ENCODE measurements around the gene ZBTB45. TPM values are rescaled to one million over a fixed set of nuclear protein-coding genes. Genes with fewer than 3 reads are reported as not detected.

Gene ZBTB45
- total and polyA plus RNA-seq, 10 of the 15 experiments (the other 5 are each of a cell fraction or from before 2014, with no cell fraction given), result 0.29 to 17.2 (median 4.2) TPM

DNA sequence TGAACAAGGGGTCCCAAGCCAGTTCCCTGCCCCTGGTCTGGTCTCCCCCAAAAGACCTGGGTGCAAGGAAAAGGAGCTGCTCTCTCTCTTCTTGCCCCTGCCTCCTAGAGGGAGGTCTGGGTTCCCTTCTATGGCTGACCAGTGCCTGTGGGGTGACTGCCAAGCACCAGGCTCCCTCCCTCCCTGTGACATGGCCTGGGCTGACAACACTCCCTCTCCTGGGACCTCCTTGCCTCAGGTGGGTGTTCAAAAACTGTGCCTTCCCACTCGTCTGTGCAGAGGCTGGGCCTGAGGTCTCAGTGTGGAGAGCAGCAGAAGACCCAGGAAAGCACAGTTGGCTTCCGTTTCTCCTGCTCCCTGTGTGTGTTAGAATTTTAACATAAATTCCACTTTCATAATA lies 38.8 kb downstream of the ZBTB45 start (continued):
- TF ChIP-seq KAT2A (conservative IDR thresholded peaks at IDR 0.05; ENCODE audit: control insufficient read depth, low read depth, low read length) (no peak), KDM1A (IDR thresholded peaks at IDR 0.05; ENCODE audit: borderline replicate concordance) (no peak), JUND (IDR thresholded peaks at IDR 0.05; ENCODE audit: low read depth, low read length) (no peak)

DNA sequence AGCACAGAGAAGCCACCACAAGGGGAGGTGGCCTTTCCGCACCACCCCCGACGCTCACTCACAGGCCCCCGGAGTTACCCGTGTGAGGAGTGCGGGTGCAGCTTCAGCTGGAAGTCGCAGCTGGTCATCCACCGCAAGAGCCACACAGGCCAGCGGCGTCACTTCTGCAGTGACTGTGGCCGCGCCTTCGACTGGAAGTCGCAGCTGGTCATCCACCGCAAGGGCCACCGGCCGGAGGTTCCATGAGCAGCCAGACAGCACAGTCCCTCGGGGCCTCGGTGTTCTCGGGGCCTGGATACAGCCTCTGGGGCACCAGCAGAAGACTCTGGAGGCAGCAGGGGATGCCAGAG lies 39.2 kb downstream of the ZBTB45 start:
- TF ChIP-seq KAT2A (conservative IDR thresholded peaks at IDR 0.05; ENCODE audit: control insufficient read depth, low read depth, low read length) (no peak), ELK1 (IDR thresholded peaks at IDR 0.05; ENCODE audit: low read depth, low read length) (no peak), MEF2A (IDR thresholded peaks at IDR 0.05; ENCODE audit: insufficient read depth, low read depth, low read length) (no peak), ZNF274 (IDR thresholded peaks at IDR 0.05; ENCODE audit: insufficient read depth, insufficient read length) (no peak), LARP7 (IDR thresholded peaks at IDR 0.05) (no peak), SMC3 (IDR thresholded peaks at IDR 0.05; ENCODE audit: borderline replicate concordance, low read length) (no peak), NFXL1 (IDR thresholded peaks at IDR 0.05; ENCODE audit: borderline replicate concordance) (no peak), NFYB (IDR thresholded peaks at IDR 0.05; ENCODE audit: insufficient read depth, low read depth, low read length) (no peak), ZSCAN29 (IDR thresholded peaks at IDR 0.05) (no peak), BRCA1 (IDR thresholded peaks at IDR 0.05; ENCODE audit: low read depth, low read length) (no peak), STAT1 (conservative IDR thresholded peaks at IDR 0.05) (no peak), FOS (IDR thresholded peaks at IDR 0.05; ENCODE audit: borderline replicate concordance, extremely low read depth, insufficient read length) (no peak), MAX (IDR thresholded peaks at IDR 0.05; ENCODE audit: low read depth, low read length) (no peak), CHD1 (IDR thresholded peaks at IDR 0.05; ENCODE audit: low read depth, low read length) (no peak), KLF5 (IDR thresholded peaks at IDR 0.05; ENCODE audit: partially characterized antibody) (no peak), CHD4 (IDR thresholded peaks at IDR 0.05) (no peak), POLR2AphosphoS5 (IDR thresholded peaks at IDR 0.05; ENCODE audit: low read length) (no peak), YY1 (IDR thresholded peaks at IDR 0.05; ENCODE audit: low read depth, low read length) (no peak)
- no peaks in the 10 kb centered on the region for H3K9me3 ChIP-seq (replicated peaks; ENCODE audit: control insufficient read depth, insufficient read depth, low read length)
- in situ Hi-C loops (cut with MboI), result no loop called here
- H3K27ac ChIP-seq (ENCODE audit: control insufficient read depth, insufficient read depth), result no peak overlapping the region
- H3K4me3 ChIP-seq, result no peak overlapping the region
- SMC1A ChIA-PET (ENCODE audit: uncharacterized antibody, unreplicated experiment), result no interaction called here
- H3K36me3 ChIP-seq (ENCODE audit: control insufficient read depth in 2 of 2, insufficient read depth in 2 of 2, low read length in 1 of 2), result no peaks in the 10 kb centered on the region; a peak in 2 of 4 replicates
- ATAC-seq (no peak), DNase-seq (ENCODE audit: low read depth, low spot score) (no peak), FAIRE-seq (no peak)
- no peak overlapping the region for H3K9ac ChIP-seq (ENCODE audit: control insufficient read depth, insufficient read depth, low read length)
- H3K4me1 ChIP-seq (ENCODE audit: control insufficient read depth, insufficient read depth, low read length), result peaks cover 12% of the 10 kb centered on the region
- no peak overlapping the region for H2AFZ ChIP-seq (ENCODE audit: control insufficient read depth, low read depth, low read length)
- no TSS peak for BruUV-seq (replicated peaks)
- intact Hi-C loops (cut with micrococcal nuclease; ENCODE audit: unreplicated experiment), result no loop called here
- no peak overlapping the region for H3K4me2 ChIP-seq (ENCODE audit: control insufficient read depth, insufficient read depth)
- CTCF ChIA-PET, result no interaction called here
- RAD21 ChIA-PET (ENCODE audit: unreplicated experiment), result no interaction called here
- H3K27me3 ChIP-seq (replicated peaks in 1 of 2; ENCODE audit: control insufficient read depth in 2 of 2, insufficient read depth in 2 of 2, low read length in 1 of 2), result no peaks in the 10 kb centered on the region
- H4K20me1 ChIP-seq (ENCODE audit: control insufficient read depth, insufficient read depth), result no peaks in the 10 kb centered on the region
- WGBS (ENCODE audit: insufficient coverage, insufficient replicate concordance, low lambda C conversion rate, missing lambda C conversion rate), result 94% methylated on average over 20 of the region's 20 CpGs
- POLR2A ChIA-PET, result no interaction called here
- H3K79me2 ChIP-seq (ENCODE audit: control insufficient read depth, insufficient read depth, low read length), result no peaks in the 10 kb centered on the region; the same call in 1 of the 2 replicates

All from GM12878 (cell line).